ENCODE results near the gene RAB3C.

Gene RAB3C

DNA sequence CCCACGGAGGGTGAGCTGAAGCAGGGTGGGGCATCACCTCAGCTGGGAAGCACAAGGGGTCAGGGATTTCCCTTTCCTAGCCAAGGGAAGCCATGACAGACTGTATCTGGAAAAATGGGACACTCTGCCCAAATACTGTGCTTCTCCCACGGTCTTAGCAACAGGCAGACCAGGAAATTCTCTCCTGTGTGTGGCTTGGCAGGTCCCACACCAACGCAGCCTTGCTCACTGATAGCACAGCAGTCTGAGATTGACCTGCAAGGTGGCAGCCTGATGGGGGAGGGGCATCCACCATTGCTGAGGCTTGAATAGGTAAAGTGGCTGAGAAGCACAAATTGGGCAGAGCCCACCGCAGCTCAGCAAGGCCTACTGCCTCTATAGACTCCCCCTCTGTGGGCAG lies 23.2 kb downstream of the RAB3C start:
- no peak for ATAC-seq
- TF ChIP-seq, protein P1, sequence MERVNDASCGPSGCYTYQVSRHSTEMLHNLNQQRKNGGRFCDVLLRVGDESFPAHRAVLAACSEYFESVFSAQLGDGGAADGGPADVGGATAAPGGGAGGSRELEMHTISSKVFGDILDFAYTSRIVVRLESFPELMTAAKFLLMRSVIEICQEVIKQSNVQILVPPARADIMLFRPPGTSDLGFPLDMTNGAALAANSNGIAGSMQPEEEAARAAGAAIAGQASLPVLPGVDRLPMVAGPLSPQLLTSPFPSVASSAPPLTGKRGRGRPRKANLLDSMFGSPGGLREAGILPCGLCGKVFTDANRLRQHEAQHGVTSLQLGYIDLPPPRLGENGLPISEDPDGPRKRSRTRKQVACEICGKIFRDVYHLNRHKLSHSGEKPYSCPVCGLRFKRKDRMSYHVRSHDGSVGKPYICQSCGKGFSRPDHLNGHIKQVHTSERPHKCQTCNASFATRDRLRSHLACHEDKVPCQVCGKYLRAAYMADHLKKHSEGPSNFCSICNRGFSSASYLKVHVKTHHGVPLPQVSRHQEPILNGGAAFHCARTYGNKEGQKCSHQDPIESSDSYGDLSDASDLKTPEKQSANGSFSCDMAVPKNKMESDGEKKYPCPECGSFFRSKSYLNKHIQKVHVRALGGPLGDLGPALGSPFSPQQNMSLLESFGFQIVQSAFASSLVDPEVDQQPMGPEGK (CRISPR knock-in tag; IDR thresholded peaks at IDR 0.05; ENCODE audit: borderline replicate concordance): no peak
- no peak for TF ChIP-seq GLIS3 (CRISPR knock-in tag; IDR thresholded peaks at IDR 0.05)
- TF ChIP-seq RARB (CRISPR knock-in tag; IDR thresholded peaks at IDR 0.05): no peak
- TF ChIP-seq, protein P2, sequence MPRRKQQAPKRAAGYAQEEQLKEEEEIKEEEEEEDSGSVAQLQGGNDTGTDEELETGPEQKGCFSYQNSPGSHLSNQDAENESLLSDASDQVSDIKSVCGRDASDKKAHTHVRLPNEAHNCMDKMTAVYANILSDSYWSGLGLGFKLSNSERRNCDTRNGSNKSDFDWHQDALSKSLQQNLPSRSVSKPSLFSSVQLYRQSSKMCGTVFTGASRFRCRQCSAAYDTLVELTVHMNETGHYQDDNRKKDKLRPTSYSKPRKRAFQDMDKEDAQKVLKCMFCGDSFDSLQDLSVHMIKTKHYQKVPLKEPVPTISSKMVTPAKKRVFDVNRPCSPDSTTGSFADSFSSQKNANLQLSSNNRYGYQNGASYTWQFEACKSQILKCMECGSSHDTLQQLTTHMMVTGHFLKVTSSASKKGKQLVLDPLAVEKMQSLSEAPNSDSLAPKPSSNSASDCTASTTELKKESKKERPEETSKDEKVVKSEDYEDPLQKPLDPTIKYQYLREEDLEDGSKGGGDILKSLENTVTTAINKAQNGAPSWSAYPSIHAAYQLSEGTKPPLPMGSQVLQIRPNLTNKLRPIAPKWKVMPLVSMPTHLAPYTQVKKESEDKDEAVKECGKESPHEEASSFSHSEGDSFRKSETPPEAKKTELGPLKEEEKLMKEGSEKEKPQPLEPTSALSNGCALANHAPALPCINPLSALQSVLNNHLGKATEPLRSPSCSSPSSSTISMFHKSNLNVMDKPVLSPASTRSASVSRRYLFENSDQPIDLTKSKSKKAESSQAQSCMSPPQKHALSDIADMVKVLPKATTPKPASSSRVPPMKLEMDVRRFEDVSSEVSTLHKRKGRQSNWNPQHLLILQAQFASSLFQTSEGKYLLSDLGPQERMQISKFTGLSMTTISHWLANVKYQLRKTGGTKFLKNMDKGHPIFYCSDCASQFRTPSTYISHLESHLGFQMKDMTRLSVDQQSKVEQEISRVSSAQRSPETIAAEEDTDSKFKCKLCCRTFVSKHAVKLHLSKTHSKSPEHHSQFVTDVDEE (CRISPR knock-in tag; IDR thresholded peaks at IDR 0.05): no peak
- TF ChIP-seq ZFP3 (CRISPR knock-in tag; IDR thresholded peaks at IDR 0.05): no peak
- TF ChIP-seq, protein P3, sequence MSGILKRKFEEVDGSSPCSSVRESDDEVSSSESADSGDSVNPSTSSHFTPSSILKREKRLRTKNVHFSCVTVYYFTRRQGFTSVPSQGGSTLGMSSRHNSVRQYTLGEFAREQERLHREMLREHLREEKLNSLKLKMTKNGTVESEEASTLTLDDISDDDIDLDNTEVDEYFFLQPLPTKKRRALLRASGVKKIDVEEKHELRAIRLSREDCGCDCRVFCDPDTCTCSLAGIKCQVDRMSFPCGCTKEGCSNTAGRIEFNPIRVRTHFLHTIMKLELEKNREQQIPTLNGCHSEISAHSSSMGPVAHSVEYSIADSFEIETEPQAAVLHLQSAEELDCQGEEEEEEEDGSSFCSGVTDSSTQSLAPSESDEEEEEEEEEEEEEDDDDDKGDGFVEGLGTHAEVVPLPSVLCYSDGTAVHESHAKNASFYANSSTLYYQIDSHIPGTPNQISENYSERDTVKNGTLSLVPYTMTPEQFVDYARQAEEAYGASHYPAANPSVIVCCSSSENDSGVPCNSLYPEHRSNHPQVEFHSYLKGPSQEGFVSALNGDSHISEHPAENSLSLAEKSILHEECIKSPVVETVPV (CRISPR knock-in tag; IDR thresholded peaks at IDR 0.05): no peak
- TF ChIP-seq PPARA (CRISPR knock-in tag; IDR thresholded peaks at IDR 0.05; ENCODE audit: borderline replicate concordance): no peak
- no peak for TF ChIP-seq ISL1 (CRISPR knock-in tag; IDR thresholded peaks at IDR 0.05)
- no peak for TF ChIP-seq SNAI2 (CRISPR knock-in tag; IDR thresholded peaks at IDR 0.05)
- TF ChIP-seq, protein P4, sequence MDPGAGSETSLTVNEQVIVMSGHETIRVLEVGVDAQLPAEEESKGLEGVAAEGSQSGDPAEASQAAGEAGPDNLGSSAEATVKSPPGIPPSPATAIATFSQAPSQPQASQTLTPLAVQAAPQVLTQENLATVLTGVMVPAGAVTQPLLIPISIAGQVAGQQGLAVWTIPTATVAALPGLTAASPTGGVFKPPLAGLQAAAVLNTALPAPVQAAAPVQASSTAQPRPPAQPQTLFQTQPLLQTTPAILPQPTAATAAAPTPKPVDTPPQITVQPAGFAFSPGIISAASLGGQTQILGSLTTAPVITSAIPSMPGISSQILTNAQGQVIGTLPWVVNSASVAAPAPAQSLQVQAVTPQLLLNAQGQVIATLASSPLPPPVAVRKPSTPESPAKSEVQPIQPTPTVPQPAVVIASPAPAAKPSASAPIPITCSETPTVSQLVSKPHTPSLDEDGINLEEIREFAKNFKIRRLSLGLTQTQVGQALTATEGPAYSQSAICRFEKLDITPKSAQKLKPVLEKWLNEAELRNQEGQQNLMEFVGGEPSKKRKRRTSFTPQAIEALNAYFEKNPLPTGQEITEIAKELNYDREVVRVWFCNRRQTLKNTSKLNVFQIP (CRISPR knock-in tag; IDR thresholded peaks at IDR 0.05; ENCODE audit: borderline replicate concordance, low read depth): no peak
- TF ChIP-seq ZFP30 (CRISPR knock-in tag; IDR thresholded peaks at IDR 0.05): no peak
- TF ChIP-seq, protein P5, sequence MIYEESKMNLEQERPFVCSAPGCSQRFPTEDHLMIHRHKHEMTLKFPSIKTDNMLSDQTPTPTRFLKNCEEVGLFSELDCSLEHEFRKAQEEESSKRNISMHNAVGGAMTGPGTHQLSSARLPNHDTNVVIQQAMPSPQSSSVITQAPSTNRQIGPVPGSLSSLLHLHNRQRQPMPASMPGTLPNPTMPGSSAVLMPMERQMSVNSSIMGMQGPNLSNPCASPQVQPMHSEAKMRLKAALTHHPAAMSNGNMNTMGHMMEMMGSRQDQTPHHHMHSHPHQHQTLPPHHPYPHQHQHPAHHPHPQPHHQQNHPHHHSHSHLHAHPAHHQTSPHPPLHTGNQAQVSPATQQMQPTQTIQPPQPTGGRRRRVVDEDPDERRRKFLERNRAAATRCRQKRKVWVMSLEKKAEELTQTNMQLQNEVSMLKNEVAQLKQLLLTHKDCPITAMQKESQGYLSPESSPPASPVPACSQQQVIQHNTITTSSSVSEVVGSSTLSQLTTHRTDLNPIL (CRISPR knock-in tag; IDR thresholded peaks at IDR 0.05; ENCODE audit: low read depth): no peak
- TF ChIP-seq ARNTL (CRISPR knock-in tag; IDR thresholded peaks at IDR 0.05; ENCODE audit: borderline replicate concordance, low read depth): no peak
- no peak for TF ChIP-seq OSR1 (CRISPR knock-in tag; IDR thresholded peaks at IDR 0.05)
- no peak for TF ChIP-seq TCF4 (CRISPR knock-in tag; IDR thresholded peaks at IDR 0.05; ENCODE audit: borderline replicate concordance)

DNA sequence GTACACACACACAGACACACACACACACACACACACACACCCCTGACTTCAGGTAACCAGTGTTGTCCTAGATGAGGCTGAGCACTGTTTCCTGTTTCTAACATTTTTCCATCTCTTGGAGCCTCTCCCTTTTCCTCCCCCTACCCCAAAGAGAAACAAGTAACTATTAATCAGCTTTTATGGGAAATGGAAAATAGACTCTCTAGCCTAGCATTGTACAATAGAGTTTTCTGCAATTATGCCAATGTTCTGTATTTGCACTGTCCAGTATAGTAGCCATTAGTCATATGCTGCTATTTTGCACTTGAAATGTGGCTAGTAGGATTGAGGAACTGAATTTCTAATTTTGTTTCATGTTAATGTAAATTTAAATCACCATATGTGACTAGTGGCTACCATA lies 33.1 kb downstream of the RAB3C start:
- no peak for ATAC-seq
- TF ChIP-seq, protein P1 (CRISPR knock-in tag; IDR thresholded peaks at IDR 0.05; ENCODE audit: borderline replicate concordance): no peak
- TF ChIP-seq ZNF8 (CRISPR knock-in tag; IDR thresholded peaks at IDR 0.05) (no peak), TOX (CRISPR knock-in tag; IDR thresholded peaks at IDR 0.05; ENCODE audit: borderline replicate concordance) (no peak), TCF4 (CRISPR knock-in tag; IDR thresholded peaks at IDR 0.05; ENCODE audit: borderline replicate concordance) (no peak), ISL1 (CRISPR knock-in tag; IDR thresholded peaks at IDR 0.05) (no peak), ZFP3 (CRISPR knock-in tag; IDR thresholded peaks at IDR 0.05) (no peak)

DNA sequence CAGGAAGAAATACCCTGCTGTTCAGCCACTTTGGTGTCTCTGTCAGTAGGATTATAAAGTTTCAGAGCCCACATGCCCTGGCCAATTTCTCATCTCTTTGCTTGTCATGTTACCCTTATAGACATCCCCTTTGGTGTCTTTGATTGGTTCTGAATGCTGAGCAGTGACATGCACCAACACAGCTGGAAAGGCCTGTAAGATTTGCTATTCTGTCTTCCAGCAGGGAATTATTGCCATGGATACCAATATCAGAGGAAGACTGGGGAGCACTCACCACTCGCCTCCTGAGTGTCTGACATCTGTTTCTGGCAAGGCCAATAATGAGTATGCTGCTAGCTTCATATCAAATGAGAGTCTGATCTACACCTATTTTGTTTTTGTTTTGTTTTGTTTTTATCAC lies 34.4 kb downstream of the RAB3C start:
- no peak for ATAC-seq
- TF ChIP-seq ISL1 (CRISPR knock-in tag; IDR thresholded peaks at IDR 0.05) (no peak), CSDC2 (CRISPR knock-in tag; IDR thresholded peaks at IDR 0.05) (no peak), RARB (CRISPR knock-in tag; IDR thresholded peaks at IDR 0.05) (no peak), BACH2 (CRISPR knock-in tag; IDR thresholded peaks at IDR 0.05; ENCODE audit: borderline replicate concordance) (no peak), SNAI2 (CRISPR knock-in tag; IDR thresholded peaks at IDR 0.05) (no peak), ZFP30 (CRISPR knock-in tag; IDR thresholded peaks at IDR 0.05) (no peak), ZFP3 (CRISPR knock-in tag; IDR thresholded peaks at IDR 0.05) (no peak)
- TF ChIP-seq, protein P3 (CRISPR knock-in tag; IDR thresholded peaks at IDR 0.05): no peak
- TF ChIP-seq, protein P4 (CRISPR knock-in tag; IDR thresholded peaks at IDR 0.05; ENCODE audit: borderline replicate concordance, low read depth): no peak
- TF ChIP-seq, protein P2 (CRISPR knock-in tag; IDR thresholded peaks at IDR 0.05): no peak

Measured in SK-N-SH treated with all-trans-retinoic acid at 6 μM for 48 hours (cell line).